Suprapubic skin (tissue), 4 donors: ENCODE results near the gene ABCC8. TPM values are rescaled to one million over a fixed set of nuclear protein-coding genes. Genes with fewer than 3 reads are reported as not detected.

Source experiments
- DNase-seq, 2 donors: peaks; one replicate each; pipeline ENCODE4 v3.0.0-alpha.2; 2019; ENCODE audit warnings: low spot score in 2 of 2
- H3K27ac ChIP-seq: fragments of 200-600 bp; sonication (generic); one replicate; pipeline ENCODE4 v1.5.1; 2019
- H3K27me3 ChIP-seq: fragments of 200-600 bp; sonication (generic); one replicate; pipeline ENCODE4 v1.5.1; 2019
- H3K36me3 ChIP-seq: fragments of 200-600 bp; sonication (generic); one replicate; pipeline ENCODE4 v1.5.1; 2019
- H3K4me1 ChIP-seq: fragments of 200-600 bp; sonication (generic); one replicate; pipeline ENCODE4 v1.5.1; 2019
- H3K4me3 ChIP-seq: fragments of 200-600 bp; sonication (generic); one replicate; pipeline ENCODE4 v1.5.1; 2019; ENCODE audit warnings: mild to moderate bottlenecking
- H3K9me3 ChIP-seq: fragments of 200-600 bp; sonication (generic); one replicate; pipeline ENCODE4 v1.5.1; 2019
- EP300 ChIP-seq: sonication (generic); formaldehyde crosslinking; IDR thresholded peaks from one replicate; pipeline ENCODE4 v1.6.1; 2017; ENCODE audit warnings: antibody characterized with exemption
- POLR2A ChIP-seq, 2 donors: fragments of 450-650 bp; IDR thresholded peaks; one replicate each; pipeline ENCODE4 v1.6.1; 2017; ENCODE audit warnings: antibody characterized with exemption in 2 of 2, mild to moderate bottlenecking in 2 of 2, moderate library complexity in 2 of 2
- POLR2AphosphoS5 ChIP-seq, 3 donors: sonication (generic); formaldehyde crosslinking; IDR thresholded peaks; one replicate each; pipeline ENCODE4 v1.6.1; 2017; ENCODE audit warnings: antibody characterized with exemption in 3 of 3
- WGBS: methylation state at CpG from one replicate; pipeline ENCODE4 v1.1.5; 2018; 5-methylcytosine and 5-hydroxymethylcytosine counted together
- total RNA-seq, 4 donors: library from RNA; depleted of rRNA; stranded (reverse); fragments of >200 nt; gene quantifications; one replicate each; pipeline ENCODE4 v1.1.0, GENCODE V29; 2016
- TF ChIP-seq, protein P1 (sequence below), 2 donors: fragments of 200-600 bp in 1 of 2; fragments of 450-650 bp in 1 of 2; sonication (generic) in 1 of 2; IDR thresholded peaks; one replicate each; pipeline ENCODE4 v1.5.1; 2016 to 2019; ENCODE audit warnings: antibody characterized with exemption in 2 of 2, mild to moderate bottlenecking in 1 of 2, moderate library complexity in 1 of 2

ABCC8 gene
- total RNA-seq, 4 donors from 2014 or later: 0.42 TPM; not detected in 3

DNA sequence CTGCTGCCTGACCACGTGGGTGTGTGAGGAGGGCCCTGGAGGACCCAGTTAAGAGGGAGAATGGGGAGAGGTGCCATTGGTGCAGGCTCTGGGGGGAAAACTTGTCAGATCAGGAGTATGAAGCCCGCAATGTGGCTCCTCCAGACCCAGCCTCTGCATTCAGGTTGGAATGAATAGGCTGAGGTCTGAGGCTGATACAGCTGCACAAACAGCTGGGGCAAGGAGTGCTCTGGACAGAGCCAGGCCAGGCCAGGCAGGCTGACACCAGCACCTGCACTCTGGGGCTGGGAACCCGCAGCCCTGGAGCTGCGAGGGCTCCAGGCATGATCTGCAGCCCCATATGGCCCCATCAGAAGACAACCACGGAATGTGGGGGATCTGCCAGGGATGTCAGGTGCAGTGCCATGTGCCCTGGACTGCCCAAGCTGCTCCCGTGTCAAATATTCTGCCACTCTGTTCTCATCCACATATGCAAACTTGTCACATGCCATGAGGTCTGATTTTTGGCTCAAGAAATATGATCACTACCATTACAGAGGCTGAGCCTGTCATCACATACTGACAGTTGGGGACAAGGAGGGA, 61.0 kb downstream of the ABCC8 start:
- H3K36me3 ChIP-seq: no peaks in the 10 kb centered on the region
- WGBS: 74% methylated on average over 3 of the region's 6 CpGs

DNA sequence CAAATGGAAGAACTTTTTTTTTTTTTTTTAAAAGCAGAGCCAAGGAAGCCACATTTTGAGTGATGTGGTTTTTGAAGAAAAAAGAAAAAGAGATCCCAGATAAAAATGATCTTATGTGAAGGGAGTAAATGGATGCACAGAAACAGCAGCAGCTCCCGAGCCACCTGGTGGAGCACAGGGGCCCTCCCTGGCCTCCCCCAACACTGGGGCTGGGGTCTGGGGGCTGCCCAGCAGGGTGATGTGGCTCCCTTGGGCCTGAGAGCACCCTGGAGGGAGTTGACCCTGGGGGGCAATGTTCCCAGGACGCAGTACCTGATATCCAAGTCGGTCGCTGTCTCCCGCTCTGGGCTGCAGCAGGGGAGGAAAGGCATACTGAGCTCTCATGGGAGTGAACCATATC, 61.7 kb downstream of the ABCC8 start:
- Histone ChIP-seq H3K27me3 (peaks cover 49% of the 10 kb centered on the region), H3K4me1 (no peaks in the 10 kb centered on the region), H3K36me3 (no peaks in the 10 kb centered on the region), H3K4me3 (no peak overlapping the region), H3K27ac (no peak overlapping the region), H3K9me3 (no peaks in the 10 kb centered on the region)
- WGBS: 77% methylated on average over 5 of the region's 5 CpGs
- no peak for DNase-seq
- TF ChIP-seq POLR2AphosphoS5 (IDR thresholded peaks at IDR 0.05) (no peak), POLR2A (IDR thresholded peaks at IDR 0.05) (no peak), EP300 (no peak)
- TF ChIP-seq, protein P1, sequence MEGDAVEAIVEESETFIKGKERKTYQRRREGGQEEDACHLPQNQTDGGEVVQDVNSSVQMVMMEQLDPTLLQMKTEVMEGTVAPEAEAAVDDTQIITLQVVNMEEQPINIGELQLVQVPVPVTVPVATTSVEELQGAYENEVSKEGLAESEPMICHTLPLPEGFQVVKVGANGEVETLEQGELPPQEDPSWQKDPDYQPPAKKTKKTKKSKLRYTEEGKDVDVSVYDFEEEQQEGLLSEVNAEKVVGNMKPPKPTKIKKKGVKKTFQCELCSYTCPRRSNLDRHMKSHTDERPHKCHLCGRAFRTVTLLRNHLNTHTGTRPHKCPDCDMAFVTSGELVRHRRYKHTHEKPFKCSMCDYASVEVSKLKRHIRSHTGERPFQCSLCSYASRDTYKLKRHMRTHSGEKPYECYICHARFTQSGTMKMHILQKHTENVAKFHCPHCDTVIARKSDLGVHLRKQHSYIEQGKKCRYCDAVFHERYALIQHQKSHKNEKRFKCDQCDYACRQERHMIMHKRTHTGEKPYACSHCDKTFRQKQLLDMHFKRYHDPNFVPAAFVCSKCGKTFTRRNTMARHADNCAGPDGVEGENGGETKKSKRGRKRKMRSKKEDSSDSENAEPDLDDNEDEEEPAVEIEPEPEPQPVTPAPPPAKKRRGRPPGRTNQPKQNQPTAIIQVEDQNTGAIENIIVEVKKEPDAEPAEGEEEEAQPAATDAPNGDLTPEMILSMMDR (IDR thresholded peaks at IDR 0.05): no peak

More for the DNA sequence above, 61.0 kb downstream of the ABCC8 start:
- no peaks in the 10 kb centered on the region for H3K4me1 ChIP-seq
- TF ChIP-seq EP300: no peak
- no peak for TF ChIP-seq POLR2AphosphoS5 (IDR thresholded peaks at IDR 0.05)
- no peak for TF ChIP-seq POLR2A (IDR thresholded peaks at IDR 0.05)
- TF ChIP-seq, protein P1 (IDR thresholded peaks at IDR 0.05): no peak
- DNase-seq: no peak
- H3K27ac ChIP-seq: no peak overlapping the region
- no peaks in the 10 kb centered on the region for H3K9me3 ChIP-seq
- peaks cover 55% of the 10 kb centered on the region for H3K27me3 ChIP-seq
- H3K4me3 ChIP-seq: no peak overlapping the region

DNA sequence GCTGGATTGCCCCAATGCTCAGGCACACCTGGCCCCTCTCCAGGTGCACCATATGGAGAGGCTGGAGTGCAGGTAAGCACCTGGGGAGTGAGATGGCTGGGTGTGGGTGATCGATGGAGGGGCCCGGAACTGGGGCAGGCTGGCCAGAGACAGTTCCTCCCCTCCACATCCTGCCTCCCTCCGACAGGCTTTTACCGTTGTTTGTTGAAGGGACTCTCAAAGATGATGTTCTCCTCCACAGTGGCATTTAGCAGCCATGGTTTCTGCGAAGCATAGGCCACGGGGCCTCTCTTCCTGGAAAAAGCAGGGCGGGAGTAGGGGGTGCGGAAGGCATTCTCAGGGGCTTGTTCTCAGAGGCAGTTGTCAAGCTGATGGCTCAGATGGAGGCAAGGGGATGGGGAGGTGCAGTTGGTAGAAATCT, 62.3 kb downstream of the ABCC8 start:
- Histone ChIP-seq H3K4me1 (no peaks in the 10 kb centered on the region), H3K27me3 (peaks cover 42% of the 10 kb centered on the region), H3K36me3 (no peaks in the 10 kb centered on the region), H3K9me3 (no peaks in the 10 kb centered on the region), H3K4me3 (no peak overlapping the region), H3K27ac (no peak overlapping the region)
- no peak for TF ChIP-seq EP300
- no peak for DNase-seq
- 76% methylated on average over 8 of the region's 8 CpGs for WGBS

DNA sequence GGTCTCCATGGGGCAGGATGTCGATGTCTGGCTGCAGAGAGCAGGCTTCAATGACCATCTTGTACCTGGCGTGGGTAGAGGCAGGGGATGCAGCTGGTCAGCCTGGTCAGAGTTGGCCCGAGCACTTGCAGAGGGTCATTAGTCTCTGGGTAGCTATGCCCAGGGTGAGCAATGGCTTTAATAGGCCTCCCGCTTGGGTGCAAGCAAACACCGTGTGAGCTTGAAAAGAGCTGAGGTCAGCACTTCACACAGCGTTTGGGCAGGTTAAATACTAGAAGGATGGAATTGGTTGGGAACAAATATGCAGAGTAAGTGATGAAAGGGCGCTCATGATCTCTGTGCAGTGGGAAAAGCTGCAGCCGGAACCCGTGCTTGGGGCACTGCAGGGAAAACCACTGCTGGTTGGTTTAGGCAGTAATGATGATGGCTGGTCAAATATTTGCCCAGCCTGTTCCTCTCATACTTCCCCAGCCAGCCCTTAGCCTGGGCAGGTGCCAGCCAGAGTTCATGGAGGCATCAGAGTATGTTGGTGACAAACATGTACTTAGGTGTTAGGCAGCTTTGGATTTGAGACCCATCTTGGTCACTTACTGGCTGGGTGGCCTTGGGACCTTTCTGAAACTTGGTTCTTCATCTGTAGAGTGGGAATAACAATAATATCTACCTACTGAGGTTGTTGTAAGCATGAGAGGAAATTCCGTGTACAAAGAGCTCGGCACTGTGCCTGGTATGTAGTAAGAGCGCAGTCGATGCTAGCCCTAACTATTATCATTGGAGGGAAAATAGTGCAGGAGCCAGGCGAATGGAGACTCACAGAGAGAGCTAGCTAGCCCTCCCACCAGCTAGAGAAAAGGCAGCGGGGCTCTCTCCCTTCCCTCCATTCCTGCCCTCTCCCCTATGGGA, 63.0 kb downstream of the ABCC8 start:
- H3K27ac ChIP-seq: no peak overlapping the region
- DNase-seq: no peak
- H3K27me3 ChIP-seq: peaks cover 37% of the 10 kb centered on the region
- no peaks in the 10 kb centered on the region for H3K4me1 ChIP-seq
- no peaks in the 10 kb centered on the region for H3K36me3 ChIP-seq
- TF ChIP-seq POLR2AphosphoS5 (IDR thresholded peaks at IDR 0.05): no peak
- TF ChIP-seq, protein P1 (IDR thresholded peaks at IDR 0.05): no peak
- TF ChIP-seq POLR2A (IDR thresholded peaks at IDR 0.05): no peak
- TF ChIP-seq EP300: no peak
- WGBS: 78% methylated on average over 13 of the region's 15 CpGs
- H3K9me3 ChIP-seq: no peaks in the 10 kb centered on the region
- no peak overlapping the region for H3K4me3 ChIP-seq

DNA sequence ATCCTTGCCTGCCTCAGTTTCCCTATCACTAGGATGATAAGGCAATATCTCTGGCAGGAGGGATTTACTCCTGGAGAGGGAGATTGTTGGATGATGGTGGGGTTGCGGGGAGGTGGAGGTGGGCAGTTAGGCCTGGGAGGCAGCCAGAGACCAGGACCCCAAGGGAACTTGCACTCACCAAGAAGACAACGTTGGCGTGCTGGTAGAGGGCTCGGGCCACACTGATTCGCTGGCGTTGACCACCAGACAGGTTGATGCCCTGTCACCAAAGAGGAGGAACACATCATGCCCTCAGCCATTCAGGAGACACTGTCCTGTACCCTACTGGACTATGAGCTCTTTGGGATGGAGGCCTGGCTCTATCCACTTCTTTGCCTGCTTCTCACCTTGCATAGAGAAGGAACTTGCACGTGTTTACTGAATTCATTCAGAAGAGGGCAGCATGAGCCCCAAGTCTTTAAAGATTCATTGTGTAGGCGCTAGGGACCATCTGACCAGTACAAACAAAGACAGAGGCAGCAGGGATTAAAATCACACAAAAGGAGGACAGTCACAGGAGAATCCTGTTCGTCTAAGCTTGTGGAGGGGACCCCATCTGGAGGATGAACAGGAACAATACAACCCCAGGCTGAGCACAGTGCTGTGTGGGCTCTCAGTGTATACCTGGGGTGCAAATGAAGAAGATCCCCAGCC, 64.0 kb downstream of the ABCC8 start:
- Histone ChIP-seq H3K9me3 (no peaks in the 10 kb centered on the region), H3K27ac (no peak overlapping the region)

More for the DNA sequence above, 64.0 kb downstream of the ABCC8 start:
- Histone ChIP-seq H3K4me3 (no peak overlapping the region), H3K27me3 (peaks cover 29% of the 10 kb centered on the region), H3K36me3 (no peaks in the 10 kb centered on the region), H3K4me1 (no peaks in the 10 kb centered on the region)
- whole genome bisulfite sequencing: 75% methylated on average over 9 of the region's 9 CpGs
- DNase-seq: no peak
- TF ChIP-seq, protein P1 (IDR thresholded peaks at IDR 0.05): no peak
- TF ChIP-seq EP300: no peak
- TF ChIP-seq POLR2A (IDR thresholded peaks at IDR 0.05): no peak
- TF ChIP-seq POLR2AphosphoS5 (IDR thresholded peaks at IDR 0.05): no peak
